Inflammatory macrophage treated with lipopolysaccharide for 1 hour (primary cell): ENCODE measurements around the gene MAP10.
A peak's percentile ranks its signal among the peaks of the same experiment; 100 is the strongest.
"Not testable (repeated sequence)": the region's sequence is repeated elsewhere in the genome, so short reads cannot be mapped to it uniquely, and the experiment has no call there.

Experiments
- DNase-seq, 2 donors: peaks; one replicate each; pipeline ENCODE4 v3.0.0-alpha.2; 2020 to 2022

The MAP10 gene

DNA sequence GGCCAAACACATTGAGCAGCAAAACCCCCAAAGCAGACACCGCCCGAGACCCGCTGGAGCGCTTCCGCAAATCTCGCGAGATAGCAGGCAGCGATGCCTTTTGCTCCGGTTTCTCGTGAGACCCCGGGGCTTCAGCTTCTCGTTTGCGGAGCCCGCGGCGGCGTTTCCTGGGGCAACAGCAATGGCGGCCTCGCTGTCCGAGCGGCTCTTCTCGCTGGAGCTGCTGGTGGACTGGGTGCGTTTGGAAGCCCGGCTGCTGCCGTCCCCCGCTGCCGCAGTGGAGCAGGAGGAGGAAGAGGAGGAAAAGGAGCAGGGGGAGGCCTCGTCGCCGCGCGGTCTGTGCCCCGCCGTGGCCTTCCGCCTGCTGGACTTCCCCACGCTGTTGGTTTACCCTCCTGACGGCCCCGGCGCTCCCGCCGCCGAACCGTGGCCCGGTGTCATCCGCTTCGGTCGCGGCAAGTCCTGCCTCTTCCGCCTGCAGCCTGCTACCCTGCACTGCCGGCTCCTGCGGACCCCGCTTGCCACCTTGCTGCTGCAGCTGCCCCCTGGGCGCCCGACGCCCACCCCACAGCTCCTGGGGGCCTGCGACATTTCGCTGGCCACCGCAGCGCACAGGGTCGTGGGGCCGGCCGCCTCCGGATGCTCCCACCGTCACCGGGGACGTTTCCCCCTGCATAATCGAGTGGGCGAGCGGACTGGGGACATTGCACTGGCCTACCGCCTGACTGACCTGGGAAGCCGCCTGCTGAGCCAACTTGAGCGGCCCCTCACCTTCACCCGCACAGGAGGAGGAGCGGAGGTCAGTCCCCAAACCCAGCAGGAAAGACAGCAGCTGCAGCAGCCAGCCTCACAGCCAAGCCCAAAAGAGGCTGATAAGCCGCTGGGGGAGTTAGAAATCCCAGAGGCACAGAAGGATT lies at the start of gene MAP10:
MAP10 (plus strand) TSS at position 148 of the 917 bp plus-strand sequence; CDS start at position 182, 34 bp downstream.
- peak; percentile 68 to 75 for DNase-seq

GRCh38 chr1:232764458-232765251 lies 40.6 kb upstream of the MAP10 start:
- no peak for DNase-seq

GRCh38 chr1:232765542-232765941 lies 39.7 kb upstream of the MAP10 start:
- DNase-seq = peak; percentile 52 to 62

- no peak for DNase-seq
These were observed 38.9 kb upstream of the MAP10 start for GRCh38 chr1:232766241-232766890.

DNA sequence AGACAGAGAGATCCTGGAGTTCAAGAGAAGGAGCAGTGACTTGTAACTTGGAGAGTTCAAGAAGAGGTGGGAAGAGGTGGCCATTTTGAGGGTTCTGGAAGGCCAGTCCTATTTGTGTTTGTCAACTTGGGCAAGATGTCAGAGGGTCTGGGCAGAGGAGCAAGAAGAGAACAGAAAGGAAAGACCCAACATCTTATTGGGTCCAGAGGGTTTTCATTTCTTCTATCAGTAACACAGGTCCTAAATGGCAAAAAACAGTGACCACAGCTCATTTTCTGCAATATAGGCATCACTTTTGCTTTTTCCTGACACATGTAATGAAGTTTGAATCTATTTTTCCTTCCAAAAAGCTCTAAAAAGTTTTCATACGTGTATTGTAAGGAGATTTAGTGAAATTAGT lies 38.3 kb upstream of the MAP10 start:
- no peak for DNase-seq

GRCh38 chr1:232767305-232768074 lies 37.7 kb upstream of the MAP10 start:
- peak; percentile 78 to 87 for DNase-seq

- no peak for DNase-seq
These were observed 36.4 kb upstream of the MAP10 start for GRCh38 chr1:232768793-232769192.

DNA sequence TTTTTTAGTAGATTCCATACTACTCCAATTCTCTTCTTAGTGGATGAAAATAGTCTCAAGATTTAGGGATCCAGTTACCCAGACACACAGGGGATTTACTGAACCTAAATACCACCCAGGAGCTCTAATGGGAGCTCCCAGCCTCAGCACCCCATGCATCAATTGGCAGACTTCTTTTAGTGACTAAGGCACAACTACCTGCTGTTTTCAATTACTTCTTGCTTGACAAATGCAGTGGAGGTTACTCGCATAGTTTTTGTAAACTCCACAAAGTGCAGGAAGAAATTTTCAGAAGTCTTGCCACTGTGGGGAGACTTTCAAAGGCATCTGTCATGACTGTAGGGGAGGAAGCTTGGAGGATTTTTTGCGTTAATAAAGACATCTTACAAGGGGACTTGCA lies 35.5 kb upstream of the MAP10 start:
- no peak for DNase-seq

GRCh38 chr1:232773752-232774151 lies 31.5 kb upstream of the MAP10 start:
- DNase-seq = no peak

GRCh38 chr1:232776526-232777106 lies 28.6 kb upstream of the MAP10 start:
- peak in 1 of 2 donors; percentile 10 for DNase-seq

GRCh38 chr1:232780354-232780753 lies 24.9 kb upstream of the MAP10 start:
- no peak for DNase-seq

DNA sequence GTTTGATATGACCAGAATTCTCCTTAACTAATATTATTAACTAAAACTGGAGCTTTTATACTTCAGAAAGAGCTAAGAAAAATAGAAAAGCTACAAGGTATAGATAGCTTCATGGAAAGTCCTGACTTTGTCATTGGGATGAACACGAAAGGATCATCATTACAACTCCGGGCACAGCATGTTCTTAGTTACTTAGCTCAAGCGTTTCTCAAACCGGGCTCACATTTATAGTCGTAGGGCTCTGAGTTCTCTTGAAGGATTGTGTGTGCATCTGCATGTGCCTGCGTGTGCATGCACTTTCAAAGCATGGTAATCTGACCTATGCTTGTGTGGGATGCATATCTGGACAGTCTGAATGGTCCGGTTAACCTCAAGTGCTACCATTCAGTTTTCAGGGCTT lies 20.4 kb upstream of the MAP10 start:
- no peak for DNase-seq

DNA sequence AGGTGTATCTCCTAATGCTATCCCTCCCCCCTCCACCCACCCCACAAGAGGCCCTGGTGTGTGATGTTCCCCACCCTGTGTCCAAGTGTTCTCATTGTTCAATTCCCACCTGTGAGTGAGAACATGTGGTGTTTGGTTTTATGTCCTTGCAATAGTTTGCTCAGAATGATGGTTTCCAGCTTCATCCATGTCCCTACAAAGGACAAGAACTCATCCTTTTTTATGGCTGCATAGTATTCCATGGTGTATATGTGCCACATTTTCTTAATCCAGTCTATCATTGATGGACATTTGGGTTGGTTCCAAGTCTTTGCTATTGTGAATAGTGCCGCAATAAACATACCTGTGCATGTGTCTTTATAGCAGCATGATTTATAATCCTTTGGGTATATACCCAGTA lies 19.6 kb upstream of the MAP10 start:
- DNase-seq = not testable (repeated sequence)

DNA sequence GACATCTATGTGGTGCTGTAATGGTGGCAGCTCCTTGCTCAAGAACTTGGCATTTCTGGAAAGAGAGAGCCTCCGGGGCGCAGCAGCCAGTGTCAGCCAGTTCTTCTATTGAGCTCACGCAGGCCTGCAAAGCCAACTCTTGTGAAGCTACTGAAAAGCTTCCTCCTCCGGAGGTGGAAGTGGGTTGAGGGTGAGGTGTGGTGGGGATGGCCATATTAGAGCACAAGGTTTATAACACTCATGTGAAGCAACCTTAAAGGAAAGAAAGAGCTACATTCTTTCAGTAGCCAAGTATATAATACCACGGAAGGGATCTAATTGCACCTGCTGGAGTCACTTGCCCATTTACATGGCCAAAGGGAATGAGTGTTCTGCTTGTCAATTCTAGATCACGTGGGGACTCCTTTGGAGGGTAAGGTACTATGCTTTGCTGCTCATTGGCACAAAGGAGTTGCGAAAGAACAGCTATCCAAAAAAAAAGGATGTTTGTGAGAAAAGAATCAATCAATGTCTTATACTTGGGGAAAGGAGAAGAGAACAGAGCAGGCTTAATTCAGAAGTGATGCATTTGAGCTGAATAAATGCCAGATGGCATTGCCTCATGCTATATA lies 18.3 kb upstream of the MAP10 start:
- DNase-seq = no peak

- no peak for DNase-seq
These were observed 16.9 kb upstream of the MAP10 start for GRCh38 chr1:232788235-232788872.

DNA sequence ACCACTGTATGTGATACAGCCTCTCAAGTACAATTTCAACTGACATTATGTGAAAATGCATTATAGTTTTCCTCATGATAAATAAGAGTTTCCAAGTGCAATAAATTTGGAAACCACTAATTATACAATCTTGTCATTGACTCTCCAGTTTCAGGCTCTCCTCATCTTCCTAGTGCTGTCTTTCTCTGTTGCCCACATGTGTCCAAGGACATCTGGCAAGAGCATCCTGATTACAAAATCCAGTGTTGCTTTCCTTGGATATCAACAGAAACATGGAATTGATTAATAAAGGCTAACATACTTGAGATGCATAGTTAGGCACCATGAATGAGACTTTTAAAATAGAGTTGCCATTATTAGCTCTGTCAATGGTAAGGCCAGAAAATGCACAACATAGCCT lies 15.6 kb upstream of the MAP10 start:
- DNase-seq = no peak

DNA sequence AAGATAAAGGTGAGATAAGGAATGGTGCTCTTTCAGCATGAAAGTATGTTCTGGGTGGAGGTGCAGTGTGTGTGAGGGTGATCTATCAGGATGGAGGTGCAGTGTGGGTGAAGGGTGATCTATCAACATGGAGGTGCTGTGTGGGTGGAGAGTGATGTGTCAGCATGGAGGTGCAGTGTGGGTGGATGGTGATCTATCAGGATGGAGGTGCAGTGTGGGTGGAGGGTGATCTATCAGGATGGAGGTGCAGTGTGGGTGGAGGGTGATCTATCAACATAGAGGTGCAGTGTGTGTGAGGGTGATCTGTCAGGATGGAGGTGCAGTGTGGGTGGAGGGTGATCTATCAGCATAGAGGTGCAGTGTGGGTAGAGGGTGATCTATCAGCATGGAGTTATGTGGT lies 12.3 kb upstream of the MAP10 start:
- DNase-seq = no peak

GRCh38 chr1:232793944-232794343 lies 11.3 kb upstream of the MAP10 start:
- DNase-seq = peak; percentile 2 to 12

DNA sequence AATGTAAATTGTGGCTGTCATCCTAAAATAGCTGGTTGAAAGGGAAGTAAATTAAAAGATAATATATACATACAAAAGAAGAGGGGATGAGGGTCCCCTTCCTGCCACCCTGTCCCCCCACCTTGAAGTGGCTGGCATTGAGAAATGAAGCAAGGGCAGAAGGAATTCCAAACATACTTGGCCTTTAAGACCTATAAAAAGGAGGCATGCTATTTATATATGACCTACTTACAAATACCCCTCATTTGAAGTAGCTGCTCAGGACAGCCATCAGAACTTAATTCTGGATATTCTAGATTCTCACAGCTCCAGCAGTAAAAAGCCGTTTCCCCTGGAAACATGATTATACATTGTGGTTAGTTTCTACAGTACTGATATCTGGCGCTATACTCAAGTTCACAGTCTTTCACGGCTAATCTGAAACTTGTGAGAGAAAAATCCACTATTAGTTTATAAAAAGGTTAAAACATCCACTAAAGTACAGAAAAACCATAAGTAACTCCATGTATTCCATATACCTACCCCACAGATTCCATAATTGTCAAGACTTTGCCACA lies 9.6 kb upstream of the MAP10 start:
- DNase-seq = no peak

DNA sequence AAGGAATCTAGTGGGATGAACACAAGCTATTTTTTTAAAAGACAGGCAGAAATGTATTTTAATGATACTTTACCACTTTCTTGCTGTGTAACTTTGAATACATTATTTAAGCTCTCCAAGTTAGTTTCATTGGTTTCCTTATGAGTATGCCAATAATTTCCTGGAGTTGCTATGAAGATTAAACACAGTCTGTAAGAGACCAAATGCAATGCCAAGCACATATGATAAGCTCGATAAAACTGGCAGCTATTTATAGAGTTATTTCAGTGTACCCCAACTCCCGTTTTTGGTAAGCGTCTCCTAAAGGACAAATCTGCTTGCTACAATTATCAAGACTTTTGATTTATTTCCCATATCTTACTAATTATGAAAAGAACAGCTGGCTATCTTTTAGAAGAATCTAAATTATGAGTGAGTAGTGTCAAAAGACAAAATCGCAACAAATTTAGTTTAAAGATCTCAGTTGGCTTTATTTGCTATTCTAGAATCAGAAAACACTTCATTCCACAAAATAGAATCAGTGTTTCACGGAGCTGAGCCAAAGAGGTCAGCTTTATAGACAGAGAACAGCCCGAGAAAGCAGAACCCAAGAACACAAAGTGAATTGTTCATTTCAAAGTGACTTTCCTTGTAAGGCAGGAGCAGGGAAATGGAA lies 7.2 kb upstream of the MAP10 start:
- DNase-seq = no peak
